GM21390 (cell line): ENCODE results near the gene APOL4.
"Not testable (repeated sequence)": the region's sequence is repeated elsewhere in the genome, so short reads cannot be mapped to it uniquely, and the experiment has no call there.

Experiments used
- ATAC-seq: cut with Tn5 transposase; IDR thresholded peaks from one replicate; pipeline ENCODE4 v1.9.1; 2021; ENCODE audit not compliant: unreplicated experiment

APOL4 gene

GRCh38 chr22:36156119-36156514 lies 45.5 kb downstream of the APOL4 start:
- no peak for ATAC-seq

GRCh38 chr22:36155702-36156101 lies 45.9 kb downstream of the APOL4 start:
- ATAC-seq, result no peak

GRCh38 chr22:36154423-36154945 lies 47.1 kb downstream of the APOL4 start:
- ATAC-seq, result no peak

- no peak for ATAC-seq
These were observed 47.8 kb downstream of the APOL4 start for GRCh38 chr22:36153501-36154422.

GRCh38 chr22:36152821-36153220 lies 48.8 kb downstream of the APOL4 start:
- ATAC-seq, result not testable (repeated sequence)

GRCh38 chr22:36152088-36152487 lies 49.5 kb downstream of the APOL4 start:
- ATAC-seq, result no peak

- ATAC-seq, result no peak
These were observed 50.5 kb downstream of the APOL4 start for GRCh38 chr22:36151006-36151595.

- ATAC-seq, result no peak
These were observed 52.2 kb downstream of the APOL4 start for GRCh38 chr22:36149441-36149840.

- no peak for ATAC-seq
These were observed 53.2 kb downstream of the APOL4 start for GRCh38 chr22:36148411-36148810.

- ATAC-seq, result no peak
These were observed 54.3 kb downstream of the APOL4 start for GRCh38 chr22:36147196-36147791.

- no peak for ATAC-seq
These were observed 55.7 kb downstream of the APOL4 start for GRCh38 chr22:36145881-36146280.

- ATAC-seq, result no peak
These were observed 56.6 kb downstream of the APOL4 start for GRCh38 chr22:36144886-36145541.

- ATAC-seq, result no peak
These were observed 57.7 kb downstream of the APOL4 start for GRCh38 chr22:36143956-36144355.

GRCh38 chr22:36143066-36143815 lies 58.4 kb downstream of the APOL4 start:
- no peak for ATAC-seq

- ATAC-seq, result no peak
These were observed 60.1 kb downstream of the APOL4 start for GRCh38 chr22:36141481-36141880.
